ENCODE results near the gene ATP11A. TPM values are rescaled to one million over a fixed set of nuclear protein-coding genes. Genes with fewer than 3 reads are reported as not detected.

ATP11A gene
- total and polyA plus RNA-seq, 10 of the 15 experiments (the other 5 are each of a cell fraction or from before 2014, with no cell fraction given): 1.4 to 69.6 (median 14.4) TPM

DNA sequence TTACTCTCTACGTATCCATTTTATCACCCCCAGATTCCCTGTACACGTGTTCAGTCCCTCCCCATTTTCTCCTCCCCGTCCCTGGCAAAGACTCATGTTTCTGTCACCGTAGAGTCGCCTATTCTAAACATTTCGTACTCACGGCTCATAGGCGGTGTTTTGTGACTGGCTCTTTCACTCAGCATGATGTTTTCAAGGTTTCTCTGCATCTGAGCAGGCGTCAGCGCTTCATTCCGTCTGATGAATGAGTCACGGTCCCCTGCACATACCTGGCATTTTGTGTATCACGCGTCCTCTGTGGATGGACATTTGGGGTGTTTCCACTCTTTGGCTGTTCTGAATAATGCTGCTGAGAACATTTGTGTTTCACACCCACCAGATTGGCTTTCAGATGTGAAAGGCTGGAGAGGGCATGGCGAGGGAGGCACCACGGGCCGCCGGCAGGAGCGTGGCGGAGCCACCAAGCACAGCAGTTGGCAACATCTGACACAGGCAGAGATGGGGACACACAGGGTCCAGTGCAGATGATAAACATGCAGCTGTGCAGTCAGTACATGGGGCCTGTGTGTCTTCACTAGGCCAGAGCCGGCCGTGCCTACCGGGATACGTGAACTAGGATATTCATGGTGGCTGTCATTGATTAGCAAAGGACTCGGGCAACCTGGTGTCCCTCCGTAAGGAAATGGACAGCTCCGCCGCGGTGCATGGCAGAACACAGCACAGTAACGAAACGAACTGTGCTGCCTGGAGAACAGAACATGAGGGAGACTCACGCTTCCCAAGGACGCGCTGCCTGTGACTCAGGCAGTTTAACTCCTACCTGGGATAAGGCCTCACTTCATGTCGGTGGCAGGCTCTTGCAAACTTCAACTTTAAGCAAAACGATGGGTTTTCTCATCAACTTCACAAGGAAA, 117.2 kb downstream of the ATP11A start:
- Histone ChIP-seq H3K9ac (ENCODE audit: control insufficient read depth, insufficient read depth, low read length) (no peak overlapping the region), H3K27me3 (replicated peaks in 1 of 2; ENCODE audit: control insufficient read depth in 2 of 2, insufficient read depth in 2 of 2, low read length in 1 of 2) (no peaks in the 10 kb centered on the region), H3K9me3 (replicated peaks; ENCODE audit: control insufficient read depth, insufficient read depth, low read length) (no peaks in the 10 kb centered on the region), H3K4me1 (ENCODE audit: control insufficient read depth, insufficient read depth, low read length) (peaks cover 4% of the 10 kb centered on the region; the same call in 1 of the 2 replicates), H3K4me2 (ENCODE audit: control insufficient read depth, insufficient read depth) (no peak overlapping the region), H2AFZ (ENCODE audit: control insufficient read depth, low read depth, low read length) (no peak overlapping the region), H3K36me3 (ENCODE audit: control insufficient read depth in 2 of 2, insufficient read depth in 2 of 2, low read length in 1 of 2) (peaks cover 4 to 12% of the 10 kb centered on the region in 2 experiments; a peak in 3 of 4 replicates), H3K27ac (ENCODE audit: control insufficient read depth, insufficient read depth) (no peak overlapping the region), H3K79me2 (ENCODE audit: control insufficient read depth, insufficient read depth, low read length) (no peaks in the 10 kb centered on the region; the same call in 1 of the 2 replicates), H3K4me3 (no peak overlapping the region), H4K20me1 (ENCODE audit: control insufficient read depth, insufficient read depth) (no peaks in the 10 kb centered on the region)
- ChIA-PET POLR2A (no interaction called here), CTCF (no interaction called here), SMC1A (ENCODE audit: uncharacterized antibody, unreplicated experiment) (no interaction called here), RAD21 (ENCODE audit: unreplicated experiment) (no interaction called here)
- ATAC-seq (no peak), FAIRE-seq (no peak), DNase-seq (ENCODE audit: low read depth, low spot score) (no peak)
- intact Hi-C loops (cut with micrococcal nuclease; ENCODE audit: unreplicated experiment): no loop called here
- TF ChIP-seq TCF12 (IDR thresholded peaks at IDR 0.05; ENCODE audit: low read depth, low read length) (no peak), TBL1XR1 (IDR thresholded peaks at IDR 0.05; ENCODE audit: low read depth, low read length) (no peak), PAX5 (IDR thresholded peaks at IDR 0.05; ENCODE audit: borderline replicate concordance, low read depth, low read length) (0 out of 2 replicates have a peak, but pooled peaks have one; percentile 30), SMC3 (IDR thresholded peaks at IDR 0.05; ENCODE audit: borderline replicate concordance, low read length) (no peak), CBX5 (IDR thresholded peaks at IDR 0.05; ENCODE audit: low read depth) (no peak), MYB (IDR thresholded peaks at IDR 0.05; ENCODE audit: borderline replicate concordance, low read depth, low read length) (no peak)
- BruUV-seq (replicated peaks): no TSS peak
- WGBS (ENCODE audit: insufficient coverage, insufficient replicate concordance, low lambda C conversion rate, missing lambda C conversion rate): 91% methylated on average over 36 of the region's 36 CpGs
- in situ Hi-C loops (cut with MboI): no loop called here

All from GM12878 (cell line).